Right renal pelvis (tissue), 4 donors: ENCODE data around the gene TPGS1. TPM values are rescaled to one million over a fixed set of nuclear protein-coding genes. Genes with fewer than 3 reads are reported as not detected.

Experiments used
- DNase-seq, 4 donors: peaks; one replicate each; pipeline ENCODE4 v3.0.0-alpha.2; 2013; ENCODE audit warnings: low read depth in 4 of 4, low spot score in 3 of 4, missing footprints in 1 of 4
- polyA plus RNA-seq, 4 donors: library from polyadenylated mRNA; unstranded; fragments of 120-200 nt; gene quantifications; one replicate each; pipeline ENCODE4 v1.2.1, GENCODE V29; 2013; ENCODE audit not compliant: insufficient read length in 4 of 4

Gene TPGS1
- polyA plus RNA-seq, 4 donors: 5.5 to 18.3 (median 6.6) TPM

DNA sequence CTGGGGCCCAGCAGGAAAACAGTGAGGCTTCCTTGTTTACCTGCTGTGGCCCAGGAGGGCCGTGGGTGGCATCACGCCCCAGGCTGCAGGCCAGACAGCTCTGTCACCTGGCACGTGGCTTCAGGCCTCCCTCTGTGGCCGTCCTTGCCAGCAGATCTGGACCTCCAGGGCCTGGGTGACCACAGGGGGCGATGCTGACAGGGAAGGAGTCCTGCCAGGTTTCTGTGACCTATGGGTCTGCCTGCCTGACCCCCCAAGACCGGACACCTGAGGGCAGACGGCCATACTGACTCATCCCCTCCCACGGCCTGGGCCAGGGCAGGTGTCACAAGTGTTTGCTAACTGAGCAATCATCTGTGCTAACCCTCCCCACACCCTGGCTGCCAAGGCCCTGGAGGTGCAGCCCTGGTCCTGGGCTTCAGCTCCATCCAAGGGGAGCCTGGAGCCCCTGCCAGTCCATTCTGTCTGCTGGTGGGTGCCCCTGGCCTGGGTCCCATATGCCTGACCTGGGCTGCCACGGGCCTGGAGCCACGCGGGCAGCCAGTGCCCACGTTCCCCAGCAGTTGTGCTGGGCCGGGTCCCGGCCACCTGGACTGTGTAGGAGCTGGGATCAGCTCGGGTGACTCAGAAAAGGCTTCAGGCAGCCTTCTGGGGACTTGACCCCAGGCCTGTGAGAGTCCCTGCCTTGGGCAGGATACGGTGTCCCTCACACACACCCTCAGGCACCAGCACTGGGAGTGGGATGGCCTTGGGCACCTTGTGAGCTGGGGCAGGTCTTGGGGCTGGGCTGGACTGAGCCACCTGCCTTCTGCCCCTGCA is 27.9 kb downstream of the TPGS1 start:
- DNase-seq: no peak

DNA sequence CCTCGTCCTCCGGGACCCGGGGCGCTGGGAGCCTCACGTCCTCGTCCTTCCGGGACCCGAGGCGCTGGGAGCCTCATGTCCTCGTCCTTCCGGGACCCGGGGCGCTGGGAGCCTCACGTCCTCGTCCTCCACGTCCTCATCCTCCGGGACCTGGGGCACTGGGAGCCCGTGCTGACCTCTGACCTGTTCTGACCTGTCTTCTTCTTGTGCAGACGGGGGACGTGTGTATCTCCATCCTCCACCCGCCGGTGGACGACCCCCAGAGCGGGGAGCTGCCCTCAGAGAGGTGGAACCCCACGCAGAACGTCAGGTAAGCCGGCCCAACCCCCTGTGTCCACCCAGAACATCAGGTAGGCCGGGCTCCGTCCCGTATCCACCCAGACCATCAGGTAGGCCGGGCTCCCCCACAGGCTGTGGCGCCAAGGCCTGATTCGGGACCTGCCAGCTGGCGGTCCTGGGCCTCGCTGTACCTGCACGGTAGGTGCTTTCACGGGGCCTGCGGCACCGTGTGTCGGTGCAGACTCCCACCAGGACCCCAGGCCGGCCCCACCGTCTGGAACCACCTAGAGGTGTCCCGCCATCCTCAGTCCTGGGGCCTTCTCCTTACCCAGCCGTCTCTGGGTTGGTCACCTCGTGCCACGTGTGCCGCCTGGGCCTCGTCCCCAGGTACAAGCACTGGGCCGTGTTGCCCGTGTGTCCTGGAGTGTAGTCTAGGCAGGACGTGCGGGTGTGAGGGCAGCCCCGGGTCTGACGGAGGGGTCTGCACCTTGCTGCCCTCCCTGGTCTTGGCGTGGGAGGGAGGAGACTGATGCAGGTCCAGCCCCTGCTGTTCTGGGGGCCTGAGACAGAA is 29.0 kb downstream of the TPGS1 start:
- no peak for DNase-seq

DNA sequence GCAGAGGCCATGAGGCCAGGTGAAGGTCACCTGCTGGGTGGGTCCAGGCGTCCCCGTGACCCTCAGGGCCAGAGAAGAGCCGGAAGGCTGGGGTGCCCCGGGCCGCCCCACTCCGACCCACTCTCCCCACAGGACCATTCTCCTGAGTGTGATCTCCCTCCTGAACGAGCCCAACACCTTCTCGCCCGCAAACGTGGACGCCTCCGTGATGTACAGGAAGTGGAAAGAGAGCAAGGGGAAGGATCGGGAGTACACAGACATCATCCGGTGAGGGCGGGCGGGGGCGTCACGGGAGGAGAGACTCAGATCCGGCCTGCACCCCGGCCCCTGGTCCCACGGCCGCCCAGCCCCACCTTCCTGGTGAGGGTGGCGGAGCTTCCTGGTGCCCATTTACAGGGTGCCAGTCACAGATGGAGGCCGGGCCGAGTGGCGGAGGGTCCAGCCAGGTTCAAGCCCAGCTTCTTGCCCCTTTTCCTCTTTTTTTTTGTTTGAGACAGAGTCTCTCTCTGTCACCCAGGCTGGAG is 29.6 kb downstream of the TPGS1 start:
- no peak for DNase-seq

DNA sequence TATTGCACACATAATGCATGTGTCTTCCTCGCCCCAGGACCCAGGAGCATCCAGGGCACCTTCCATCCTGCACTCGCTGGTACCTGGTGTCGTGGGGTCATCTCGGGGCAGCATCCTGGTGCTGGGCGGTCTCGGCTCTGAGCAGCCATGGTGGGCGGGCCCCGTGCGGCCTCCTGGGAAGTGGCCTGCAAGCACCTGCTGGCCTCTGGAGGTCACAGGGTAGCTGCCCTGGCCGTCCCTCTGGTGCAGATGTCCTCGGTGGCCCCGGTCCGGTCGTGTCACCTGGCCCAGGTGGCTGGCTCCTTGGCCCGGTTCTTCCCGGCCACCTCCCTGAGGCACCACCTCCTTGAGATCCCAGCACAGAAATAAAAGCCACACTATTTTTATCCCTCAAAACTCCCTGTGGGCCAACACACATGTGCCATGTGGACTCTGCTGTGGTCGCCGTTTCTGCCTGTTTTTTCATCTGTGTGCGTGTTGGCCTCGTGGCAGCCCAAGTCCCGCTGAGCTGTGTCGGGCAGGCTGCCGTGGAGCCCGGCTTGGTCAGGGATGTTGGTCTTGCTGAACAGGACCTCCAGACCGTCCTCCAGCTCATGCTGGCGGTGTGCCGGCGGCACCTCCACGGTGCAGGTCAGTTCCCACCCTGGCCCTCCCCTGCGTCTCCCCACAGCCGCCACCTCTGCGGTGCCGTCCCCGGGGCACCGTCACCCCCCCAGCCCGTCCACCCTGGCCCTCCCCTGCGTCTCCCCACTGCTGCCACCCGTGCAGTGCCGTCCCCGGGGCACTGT is 31.5 kb downstream of the TPGS1 start:
- DNase-seq: no peak

DNA sequence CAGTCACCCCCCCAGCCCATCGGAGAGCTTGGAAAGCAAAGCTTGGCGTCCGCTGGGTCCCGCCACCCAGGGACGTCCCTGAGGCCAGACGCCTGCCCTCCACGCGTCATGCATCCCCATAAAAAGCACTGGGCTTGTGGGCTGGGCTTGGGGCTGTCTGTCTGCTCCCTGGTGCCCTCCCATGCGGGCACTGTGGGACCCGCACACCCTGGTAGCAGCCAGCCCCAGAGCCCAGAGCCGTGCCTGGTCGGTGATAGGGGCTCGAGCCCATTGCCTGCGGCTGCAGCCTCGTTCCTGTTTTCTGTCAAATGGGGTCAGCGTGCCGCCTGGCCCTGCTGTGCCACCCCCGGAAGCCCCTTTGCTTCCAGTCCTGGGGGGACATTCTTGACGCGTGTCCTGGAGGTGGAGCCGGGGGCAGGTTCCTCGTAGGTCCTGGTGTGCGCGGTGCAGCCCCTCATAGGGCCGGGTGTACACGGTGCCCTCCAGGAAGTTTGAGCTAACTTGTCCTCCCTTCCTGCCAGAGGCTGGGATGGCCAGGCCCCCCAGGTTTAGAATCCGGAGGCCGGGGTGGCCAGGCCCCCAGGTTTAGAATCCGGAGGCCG is 32.2 kb downstream of the TPGS1 start:
- no peak for DNase-seq

DNA sequence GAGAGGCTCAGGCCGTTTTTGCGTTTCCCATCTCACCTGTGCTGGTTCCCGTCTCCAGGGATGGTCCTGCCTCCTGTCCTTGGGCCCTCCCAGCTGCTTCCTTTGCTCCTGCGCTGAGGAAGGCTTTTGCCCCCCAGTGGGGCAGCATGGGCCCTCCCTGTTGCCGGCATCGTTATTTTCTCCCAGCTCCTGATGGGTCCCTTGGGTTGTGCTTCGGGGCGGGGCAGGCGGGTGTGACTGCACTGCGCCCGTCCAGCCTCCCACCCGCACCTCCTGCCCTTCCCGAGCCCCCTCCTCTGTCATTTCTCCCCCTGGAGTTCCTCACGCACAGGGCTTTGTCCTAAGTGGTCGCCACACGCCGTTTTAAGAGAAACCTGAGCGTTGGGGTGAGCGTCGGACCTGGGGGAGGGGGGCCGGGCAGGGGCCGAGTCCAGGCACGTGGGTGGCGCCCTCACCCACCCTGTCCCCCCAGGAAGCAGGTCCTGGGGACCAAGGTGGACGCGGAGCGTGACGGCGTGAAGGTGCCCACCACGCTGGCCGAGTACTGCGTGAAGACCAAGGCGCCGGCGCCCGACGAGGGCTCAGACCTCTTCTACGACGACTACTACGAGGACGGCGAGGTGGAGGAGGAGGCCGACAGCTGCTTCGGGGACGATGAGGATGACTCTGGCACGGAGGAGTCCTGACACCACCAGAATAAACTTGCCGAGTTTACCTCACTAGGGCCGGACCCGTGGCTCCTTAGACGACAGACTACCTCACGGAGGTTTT is 33.8 kb downstream of the TPGS1 start:
- no peak for DNase-seq

DNA sequence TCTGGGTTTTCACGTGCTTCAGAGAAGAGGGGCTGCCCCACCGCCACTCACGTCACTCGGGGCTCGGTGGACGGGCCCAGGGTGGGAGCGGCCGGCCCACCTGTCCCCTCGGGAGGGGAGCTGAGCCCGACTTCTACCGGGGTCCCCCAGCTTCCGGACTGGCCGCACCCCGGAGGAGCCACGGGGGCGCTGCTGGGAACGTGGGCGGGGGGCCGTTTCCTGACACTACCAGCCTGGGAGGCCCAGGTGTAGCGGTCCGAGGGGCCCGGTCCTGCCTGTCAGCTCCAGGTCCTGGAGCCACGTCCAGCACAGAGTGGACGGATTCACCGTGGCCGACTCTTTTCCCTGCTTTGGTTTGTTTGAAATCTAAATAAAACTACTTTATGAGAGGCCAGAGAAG is 34.4 kb downstream of the TPGS1 start:
- DNase-seq: no peak

DNA sequence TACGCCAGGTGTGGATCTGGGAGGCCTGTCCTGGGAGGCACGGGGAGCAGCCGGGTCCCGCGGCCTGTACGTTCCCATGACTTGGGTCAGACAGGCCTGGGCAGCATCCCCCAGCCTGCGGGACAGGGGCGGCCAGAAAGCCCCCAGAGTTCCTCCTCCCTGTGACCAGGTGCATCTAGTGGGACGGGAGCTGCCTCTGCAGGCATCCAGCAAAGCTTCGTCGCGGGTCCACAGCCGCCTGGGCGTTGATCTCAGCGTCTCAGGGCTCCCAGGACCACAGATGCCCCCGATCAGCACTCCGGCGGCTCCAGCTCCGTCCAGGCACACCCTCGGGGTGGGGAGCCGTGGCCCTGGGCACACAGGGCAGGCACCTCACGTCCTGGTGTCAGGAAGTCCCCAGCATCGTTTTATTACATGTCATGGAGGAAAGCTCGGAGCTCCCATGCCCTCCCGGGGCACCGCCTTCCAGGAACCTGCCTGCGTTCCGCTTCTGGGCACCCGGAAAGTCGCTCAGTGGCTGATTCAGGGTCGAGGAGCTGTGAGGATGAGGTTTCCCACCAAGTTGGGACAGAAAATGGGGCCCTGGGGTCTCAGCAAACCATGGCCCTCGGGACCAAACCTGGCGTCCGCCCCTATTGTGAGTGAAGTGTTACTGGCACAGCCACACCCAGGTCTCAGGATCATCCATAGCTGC is 35.0 kb downstream of the TPGS1 start:
- DNase-seq: no peak

DNA sequence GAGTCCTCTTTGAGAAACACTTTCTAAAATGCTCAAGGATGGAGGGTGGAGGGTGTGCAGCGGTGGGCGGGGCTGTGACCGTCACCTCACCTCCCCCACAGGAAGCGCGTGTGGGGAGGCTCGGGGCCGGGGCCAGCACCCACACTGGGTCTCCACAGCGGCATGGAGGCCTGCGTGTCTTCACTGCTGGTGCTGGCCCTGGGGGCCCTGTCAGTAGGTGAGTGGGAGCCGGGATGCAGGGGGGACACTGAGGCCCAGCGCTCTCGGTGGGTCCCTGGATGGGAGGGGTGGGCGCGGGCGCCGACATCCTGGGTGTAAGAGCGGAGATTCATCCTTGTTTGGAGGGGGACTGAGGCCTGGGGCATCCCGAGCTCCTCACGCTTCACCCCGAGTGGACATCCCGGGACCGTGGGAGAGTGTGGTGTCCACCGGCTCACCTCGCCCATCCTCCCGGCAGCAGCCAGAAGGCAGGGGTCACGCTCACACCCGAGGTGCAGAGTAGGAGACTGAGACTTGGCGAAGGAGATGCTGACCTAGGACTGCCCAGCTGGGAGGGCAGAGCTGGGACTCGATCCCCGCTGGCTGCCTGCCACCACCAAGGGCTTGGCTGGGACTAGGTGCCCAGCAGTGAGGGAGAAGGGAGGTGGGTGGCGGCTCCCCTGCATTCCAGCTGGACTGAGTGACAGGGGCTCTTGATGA is 36.8 kb downstream of the TPGS1 start, which contains the start of gene GZMM:
Gene GZMM (plus strand): TSS at position 144 of the 699 bp plus-strand sequence. CDS start 19 bp downstream, at position 163.
- DNase-seq: no peak

DNA sequence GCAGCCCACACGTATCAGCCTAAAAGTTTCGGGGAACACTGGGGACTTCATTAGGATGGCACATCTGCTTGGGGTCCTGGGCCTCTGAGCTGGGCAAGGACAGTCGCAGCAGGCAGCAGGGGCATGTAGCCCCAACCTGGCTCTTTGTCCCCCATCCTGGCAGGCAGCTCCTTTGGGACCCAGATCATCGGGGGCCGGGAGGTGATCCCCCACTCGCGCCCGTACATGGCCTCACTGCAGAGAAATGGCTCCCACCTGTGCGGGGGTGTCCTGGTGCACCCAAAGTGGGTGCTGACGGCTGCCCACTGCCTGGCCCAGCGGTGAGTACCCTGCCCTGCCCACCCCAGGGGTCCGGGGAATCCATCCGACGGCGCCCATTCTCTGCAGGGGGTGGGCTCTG is 39.8 kb downstream of the TPGS1 start:
- DNase-seq: no peak

DNA sequence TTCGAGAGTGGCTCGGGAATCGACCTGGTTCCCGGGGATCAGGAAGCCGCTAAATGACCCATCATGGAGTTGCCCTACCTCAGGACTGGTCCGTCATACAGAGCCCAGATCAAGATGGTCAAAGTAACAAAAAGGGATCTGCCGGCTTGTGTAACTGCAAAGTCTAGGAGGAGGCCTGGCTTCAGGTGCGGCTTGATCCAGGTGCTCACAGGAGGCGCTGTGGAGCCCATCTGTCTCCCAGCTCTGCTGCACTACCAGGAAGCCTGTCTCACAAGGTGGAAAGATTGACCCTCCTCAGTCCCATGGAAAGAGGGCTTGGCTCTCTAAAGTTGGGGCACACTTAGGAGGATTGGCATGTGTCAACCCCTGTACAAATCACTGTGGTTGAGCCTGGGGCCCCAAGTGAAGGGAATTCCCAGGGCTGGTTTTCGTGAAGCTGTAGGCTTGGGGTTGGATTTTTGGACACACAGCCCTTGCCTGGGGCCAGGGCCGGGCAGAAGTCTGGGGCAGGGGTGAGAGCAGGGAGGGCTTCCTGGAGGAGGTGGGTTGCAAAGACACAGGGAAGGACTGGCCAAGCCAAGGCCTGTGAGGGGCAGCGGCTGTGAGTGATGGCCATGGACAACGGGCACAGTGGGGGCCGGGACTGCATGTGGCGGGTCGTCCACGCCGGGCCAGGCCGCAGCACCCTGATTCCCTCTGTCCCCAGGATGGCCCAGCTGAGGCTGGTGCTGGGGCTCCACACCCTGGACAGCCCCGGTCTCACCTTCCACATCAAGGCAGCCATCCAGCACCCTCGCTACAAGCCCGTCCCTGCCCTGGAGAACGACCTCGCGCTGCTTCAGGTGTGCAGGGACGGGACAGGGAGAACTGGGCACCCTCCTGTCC is 40.8 kb downstream of the TPGS1 start:
- no peak for DNase-seq

DNA sequence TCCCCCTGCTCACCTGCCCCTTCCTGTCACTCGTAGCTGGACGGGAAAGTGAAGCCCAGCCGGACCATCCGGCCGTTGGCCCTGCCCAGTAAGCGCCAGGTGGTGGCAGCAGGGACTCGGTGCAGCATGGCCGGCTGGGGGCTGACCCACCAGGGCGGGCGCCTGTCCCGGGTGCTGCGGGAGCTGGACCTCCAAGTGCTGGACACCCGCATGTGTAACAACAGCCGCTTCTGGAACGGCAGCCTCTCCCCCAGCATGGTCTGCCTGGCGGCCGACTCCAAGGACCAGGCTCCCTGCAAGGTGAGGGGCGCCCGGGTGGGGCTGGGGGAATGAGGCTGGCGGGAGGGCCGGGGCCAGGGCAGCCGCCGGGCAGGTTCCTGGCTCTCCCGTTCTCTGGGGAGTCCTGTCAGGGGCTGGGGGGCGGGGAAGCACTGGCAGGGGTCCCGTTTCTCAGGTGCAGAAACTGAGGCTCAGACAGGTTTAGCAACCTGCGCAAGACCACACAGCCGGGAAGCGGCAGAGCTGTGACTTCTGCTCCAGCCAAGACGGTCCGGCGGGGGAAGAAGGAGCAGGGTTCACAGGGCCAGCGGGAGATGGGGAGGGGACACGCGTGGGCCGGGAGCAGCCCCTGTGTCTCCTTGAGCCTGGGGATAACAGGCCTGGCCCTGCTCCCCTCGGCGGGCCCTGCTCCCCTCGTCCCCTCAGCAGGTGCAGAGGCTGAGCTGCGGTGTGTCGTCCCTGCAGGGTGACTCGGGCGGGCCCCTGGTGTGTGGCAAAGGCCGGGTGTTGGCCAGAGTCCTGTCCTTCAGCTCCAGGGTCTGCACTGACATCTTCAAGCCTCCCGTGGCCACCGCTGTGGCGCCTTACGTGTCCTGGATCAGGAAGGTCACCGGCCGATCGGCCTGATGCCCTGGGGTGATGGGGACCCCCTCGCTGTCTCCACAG is 41.9 kb downstream of the TPGS1 start:
- no peak for DNase-seq

DNA sequence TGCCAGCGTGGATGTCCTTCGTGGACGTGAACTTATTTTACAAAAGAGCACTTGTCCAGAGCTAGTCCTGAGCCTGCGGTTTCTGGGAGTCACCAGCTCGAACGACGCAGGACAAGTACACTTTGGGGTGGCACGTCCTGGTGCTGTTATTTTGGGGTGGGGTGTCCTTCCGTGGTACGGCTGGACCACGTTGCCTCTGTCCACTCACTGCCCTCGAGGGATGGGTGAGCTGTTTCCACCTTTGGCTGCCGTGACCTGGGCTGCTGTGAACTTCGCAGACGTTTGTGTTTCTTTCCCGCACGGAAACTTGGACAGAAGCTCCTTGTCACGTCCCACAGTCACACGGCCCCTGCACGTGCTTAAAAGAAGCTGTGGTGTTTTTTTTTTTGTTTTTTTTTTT is 47.5 kb downstream of the TPGS1 start:
- no peak for DNase-seq

DNA sequence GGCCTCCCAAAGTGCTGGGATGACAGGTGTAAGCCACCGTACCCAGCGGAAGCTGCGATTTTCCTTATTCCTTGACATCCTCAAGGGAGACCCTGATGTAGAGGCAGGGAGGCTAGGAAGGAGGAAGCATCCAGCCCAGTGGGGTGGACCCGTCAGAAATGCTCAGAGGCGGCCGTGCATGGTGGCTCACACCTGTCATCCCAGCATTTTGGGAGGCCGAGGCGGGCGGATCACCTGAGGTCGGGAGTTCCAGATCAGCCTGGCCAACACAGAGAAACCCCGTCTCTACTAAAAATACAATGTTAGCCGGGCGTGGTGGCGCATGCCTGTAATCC is 48.1 kb downstream of the TPGS1 start:
- DNase-seq: no peak

DNA sequence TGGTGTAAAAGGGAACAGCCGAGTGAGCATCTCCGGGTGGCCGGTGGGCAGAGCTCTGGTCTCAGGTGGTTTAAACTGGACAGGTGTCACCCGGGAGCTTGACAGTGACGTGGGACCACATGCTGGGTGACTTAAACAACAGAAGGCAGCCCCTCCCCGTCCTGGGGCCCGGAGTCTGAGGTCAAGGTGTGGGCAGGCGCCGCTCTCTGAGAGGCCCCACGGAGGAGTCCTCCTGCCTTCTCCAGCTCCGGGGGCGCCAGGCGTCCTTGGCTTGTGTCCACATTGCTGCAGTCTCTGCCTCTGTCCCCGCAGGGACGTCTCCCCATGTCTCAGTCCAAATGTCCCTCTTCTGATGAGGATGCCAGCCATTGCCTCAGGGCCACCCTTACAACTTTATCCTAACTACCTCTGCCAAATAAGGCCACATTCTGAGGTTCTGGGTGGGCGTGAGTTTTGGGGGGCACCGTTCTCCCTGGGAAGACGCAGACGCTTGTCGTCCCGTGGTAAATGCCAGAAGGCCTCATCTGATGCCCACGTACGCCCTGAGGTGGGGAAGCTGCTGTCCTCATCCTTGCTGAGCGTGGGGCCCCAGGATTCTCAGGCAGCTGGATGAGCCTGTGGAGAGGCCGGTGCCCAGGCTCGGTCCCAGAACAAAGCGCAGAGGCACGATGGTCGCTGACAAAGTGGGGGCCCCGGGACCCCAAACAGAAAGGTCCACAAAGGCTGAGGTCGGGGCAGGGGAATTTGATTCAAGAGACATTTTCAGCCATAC is 49.5 kb downstream of the TPGS1 start:
- no peak for DNase-seq
